ENCODE results near the gene NFE2L1. TPM values are rescaled to one million over a fixed set of nuclear protein-coding genes. Genes with fewer than 3 reads are reported as not detected.

The NFE2L1 gene
- total and polyA plus RNA-seq, 9 of the 15 experiments (the other 6 are each of a cell fraction or from before 2014, with no cell fraction given) = 2.0 to 68.6 (median 39.7) TPM

GRCh38 chr17:48107137-48108055, 59.2 kb downstream of the NFE2L1 start, which contains the start of gene SNX11 (continued):
- TF ChIP-seq TEAD1 (CRISPR knock-in tag; IDR thresholded peaks at IDR 0.05) (peak in 1 of 2 experiments; percentile 37; a peak in 1 of 4 replicates), KLF1 (tag; IDR thresholded peaks at IDR 0.05) (0 out of 2 replicates have a peak, but pooled peaks have one; percentile 54), ZNF764 (CRISPR knock-in tag; IDR thresholded peaks at IDR 0.05; ENCODE audit: low read depth) (no peak), SP1 (CRISPR knock-in tag; IDR thresholded peaks at IDR 0.05) (peak; percentile 96), PML (IDR thresholded peaks at IDR 0.05; ENCODE audit: low read length) (peak; percentile 59; the same call in 1 of the 2 replicates), FOXK1 (CRISPR knock-in tag; IDR thresholded peaks at IDR 0.05; ENCODE audit: borderline replicate concordance) (no peak), ILK (tag; IDR thresholded peaks at IDR 0.05; ENCODE audit: borderline replicate concordance, low read depth) (no peak), ZBTB1 (CRISPR knock-in tag; IDR thresholded peaks at IDR 0.05; ENCODE audit: borderline replicate concordance, low read depth) (no peak), SOX6 (IDR thresholded peaks at IDR 0.05) (0 out of 2 replicates have a peak, but pooled peaks have one; percentile 29), LARP7 (IDR thresholded peaks at IDR 0.05) (no peak), HMBOX1 (IDR thresholded peaks at IDR 0.05) (no peak), CREM (IDR thresholded peaks at IDR 0.05; ENCODE audit: low read depth) (peak; percentile 47), ZNF518B (CRISPR knock-in tag; IDR thresholded peaks at IDR 0.05) (no peak), LEF1 (IDR thresholded peaks at IDR 0.05) (peak; percentile 34; the same call in 1 of the 2 replicates), CHCHD3 (CRISPR knock-in tag; IDR thresholded peaks at IDR 0.05) (no peak)
